Right ventricle myocardium superior (tissue), 1 donor: ENCODE data around the gene DOHH. TPM values are rescaled to one million over a fixed set of nuclear protein-coding genes. Genes with fewer than 3 reads are reported as not detected.

ENCODE experiments used
- ATAC-seq: fragments of 200-7000 bp; cut with Tn5 transposase; one replicate; pipeline ENCODE4 v1.9.1; 2020; ENCODE audit warnings: mild to moderate bottlenecking; ENCODE audit not compliant: poor library complexity
- DNase-seq: peaks from one replicate; pipeline ENCODE4 v3.0.0-alpha.2; 2020
- intact Hi-C: fragments of 100-400 bp; cut with DNase I; formaldehyde crosslinking; loops from one replicate; pipeline ENCODE4 v1.11.2; 2022
- total RNA-seq: library from RNA; stranded (reverse); fragmentation: NEBNext Ultra II Directional; extraction: Animal tissue kit (Norgen Biotek cat#: 25700); gene quantifications from one replicate; pipeline ENCODE4 v1.2.1, GENCODE V29; 2021
- donor health status: DM: no; HTN: yes; CAD: no; lungs with severe emphysema.

The DOHH gene
- total RNA-seq, 1 donor from 2014 or later = 10.5 TPM

- ATAC-seq (no peak), DNase-seq (no peak)
- intact Hi-C loops = no loop called here
Observed at GRCh38 chr19:3523361-3524077, 23.0 kb upstream of the DOHH start.

- ATAC-seq (no peak), DNase-seq (no peak)
- intact Hi-C loops = no loop called here
Observed at GRCh38 chr19:3522421-3523360, 22.2 kb upstream of the DOHH start.

GRCh38 chr19:3521104-3521445, 20.6 kb upstream of the DOHH start:
- intact Hi-C loops = no loop called here
- ATAC-seq = no peak
- DNase-seq = no peak

- DNase-seq (no peak), ATAC-seq (no peak)
- intact Hi-C loops = no loop called here
Observed at GRCh38 chr19:3520166-3521103, 20.0 kb upstream of the DOHH start.

- intact Hi-C loops = no loop called here
- DNase-seq (no peak), ATAC-seq (no peak)
Observed at GRCh38 chr19:3519126-3519525, 18.7 kb upstream of the DOHH start.

- DNase-seq = no peak
- intact Hi-C loops = no loop called here
- no peak for ATAC-seq
Observed at GRCh38 chr19:3518659-3519058, 18.2 kb upstream of the DOHH start.

- intact Hi-C loops = no loop called here
- no peak for DNase-seq
- no peak for ATAC-seq
Observed at GRCh38 chr19:3518255-3518654, 17.8 kb upstream of the DOHH start.

- no peak for DNase-seq
- intact Hi-C loops = no loop called here
- no peak for ATAC-seq
Observed at GRCh38 chr19:3517638-3518037, 17.2 kb upstream of the DOHH start.

GRCh38 chr19:3516675-3517207, 16.3 kb upstream of the DOHH start:
- no peak for DNase-seq
- no peak for ATAC-seq
- intact Hi-C loops = no loop called here

- intact Hi-C loops = no loop called here
- DNase-seq = no peak
Observed at GRCh38 chr19:3515891-3516422, 15.5 kb upstream of the DOHH start.

GRCh38 chr19:3514930-3515329, 14.5 kb upstream of the DOHH start:
- ATAC-seq = no peak
- intact Hi-C loops = no loop called here
- no peak for DNase-seq

More at GRCh38 chr19:3515891-3516422, 15.5 kb upstream of the DOHH start:
- ATAC-seq = no peak

GRCh38 chr19:3513229-3514140, 13.0 kb upstream of the DOHH start:
- DNase-seq (peak; percentile 71), ATAC-seq (peak; percentile 56)
- intact Hi-C loops = no loop called here

GRCh38 chr19:3512562-3513228, 12.2 kb upstream of the DOHH start:
- DNase-seq (no peak), ATAC-seq (no peak)
- intact Hi-C loops = no loop called here

- intact Hi-C loops = no loop called here
- ATAC-seq (no peak), DNase-seq (no peak)
Observed at GRCh38 chr19:3511506-3512251, 11.2 kb upstream of the DOHH start.

GRCh38 chr19:3510727-3511126, 10.3 kb upstream of the DOHH start:
- DNase-seq (no peak), ATAC-seq (no peak)
- intact Hi-C loops = no loop called here

- no peak for DNase-seq
- intact Hi-C loops = no loop called here
- no peak for ATAC-seq
Observed at GRCh38 chr19:3509566-3509989, 9.1 kb upstream of the DOHH start.
